DMS153 treated with DMSO at 0.1 percent for 48 hours (cell line): ENCODE data around the gene AIF1L.
A peak's percentile ranks its signal among the peaks of the same experiment; 100 is the strongest.

Source experiments
- DNase-seq: peaks from one replicate; lab custom pipeline; 2025; ENCODE audit not compliant: unreplicated experiment; lab: John Stamatoyannopoulos, UW

AIF1L gene

GRCh38 chr9:131162886-131163285 lies 66.6 kb downstream of the AIF1L start:
- DNase-seq, result no peak

GRCh38 chr9:131165523-131165922 lies 69.2 kb downstream of the AIF1L start:
- no peak for DNase-seq

- peak; percentile 73 for DNase-seq
Observed at GRCh38 chr9:131167146-131167692, 70.9 kb downstream of the AIF1L start.

- no peak for DNase-seq
Observed at GRCh38 chr9:131167936-131168335, 71.6 kb downstream of the AIF1L start.

- DNase-seq, result no peak
Observed at GRCh38 chr9:131169563-131170240, 73.4 kb downstream of the AIF1L start.
